CD4-positive, alpha-beta T cell treated with Interleukin-4 for 1 hour (primary cell): ENCODE data around the gene TRAPPC2.

Source experiments
- DNase-seq, 2 donors: peaks; one replicate each; pipeline ENCODE4 v3.0.0-alpha.2; 2020 to 2022

The TRAPPC2 gene

DNA sequence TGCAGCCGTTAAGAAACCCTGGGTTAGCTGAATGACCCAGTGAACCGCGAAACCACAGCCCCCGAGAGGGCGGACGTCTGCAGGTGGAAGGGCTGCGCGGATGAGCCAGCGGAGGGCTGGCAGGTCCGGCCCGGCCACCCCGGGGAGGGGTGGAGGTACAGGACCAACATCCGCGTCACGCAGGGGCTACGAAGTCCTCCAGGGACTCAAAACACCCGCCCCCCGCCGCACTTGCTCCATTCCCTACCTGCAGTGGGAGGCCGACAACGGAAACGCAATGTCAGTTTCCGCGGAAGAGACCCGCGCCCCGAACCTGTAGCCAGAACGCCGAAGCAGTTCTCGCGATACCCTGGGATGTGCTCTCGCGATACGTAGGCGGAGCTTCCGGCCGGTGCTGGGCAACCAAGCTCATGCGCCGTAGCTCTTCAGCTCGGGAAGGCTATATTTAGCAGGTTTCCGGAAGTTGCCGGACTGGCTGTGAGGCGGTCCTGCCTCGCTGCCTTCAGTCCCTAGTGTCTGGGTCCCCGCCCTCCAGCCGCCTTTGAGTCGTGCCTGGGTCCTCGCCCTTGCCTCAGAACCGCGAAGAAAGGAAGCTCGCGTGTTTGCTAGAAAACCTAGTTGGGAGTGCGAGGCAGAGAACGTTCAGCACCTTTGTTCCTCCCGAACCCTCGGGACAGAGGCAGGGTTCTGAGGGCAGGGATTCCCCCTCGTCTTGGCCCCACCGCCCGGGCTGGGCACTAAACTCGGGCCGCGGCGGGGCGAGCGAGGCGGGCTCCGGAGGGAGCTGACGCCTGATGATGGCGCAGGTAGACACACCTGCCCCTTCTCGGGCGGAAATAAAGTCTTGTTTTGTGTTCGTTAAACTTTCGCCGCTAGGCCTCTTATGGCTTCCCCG lies at the start of gene TRAPPC2, which contains the start of gene OFD1:
Gene TRAPPC2, minus strand, starts transcription at position 343 of the 895 bp plus-strand sequence. CDS start 14,657 bp downstream, outside the sequence.
Gene OFD1, plus strand, starts transcription at position 471 of the 895 bp plus-strand sequence. Its CDS starts 324 bp downstream, at position 795.
- DNase-seq, result peak; percentile 94 to 97

- DNase-seq, result no peak
These were observed 46.5 kb upstream of the TRAPPC2 start for GRCh38 chrX:13780868-13781427.

DNA sequence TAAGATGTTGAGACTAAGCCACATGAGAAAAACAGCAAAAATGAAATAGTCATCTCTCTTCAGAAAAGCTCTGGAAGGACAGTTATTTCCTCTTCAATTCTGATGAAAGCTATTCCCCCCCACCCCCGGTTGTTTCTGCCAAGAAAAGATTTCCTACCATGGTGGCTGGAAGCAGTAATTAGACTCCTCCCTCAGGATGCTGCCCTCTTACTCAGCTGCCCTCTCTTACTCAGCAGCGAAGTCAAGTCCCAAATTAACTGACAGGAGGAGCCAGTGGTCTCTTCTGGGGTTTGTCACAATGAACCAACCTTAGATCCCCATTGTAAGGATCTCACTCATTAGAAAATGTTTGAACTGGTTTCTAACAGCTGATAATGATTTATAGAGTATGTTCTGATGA lies 44.5 kb upstream of the TRAPPC2 start:
- DNase-seq, result no peak

GRCh38 chrX:13776387-13776786 lies 42.0 kb upstream of the TRAPPC2 start:
- no peak for DNase-seq

- DNase-seq, result no peak
These were observed 41.4 kb upstream of the TRAPPC2 start for GRCh38 chrX:13775837-13776236.

DNA sequence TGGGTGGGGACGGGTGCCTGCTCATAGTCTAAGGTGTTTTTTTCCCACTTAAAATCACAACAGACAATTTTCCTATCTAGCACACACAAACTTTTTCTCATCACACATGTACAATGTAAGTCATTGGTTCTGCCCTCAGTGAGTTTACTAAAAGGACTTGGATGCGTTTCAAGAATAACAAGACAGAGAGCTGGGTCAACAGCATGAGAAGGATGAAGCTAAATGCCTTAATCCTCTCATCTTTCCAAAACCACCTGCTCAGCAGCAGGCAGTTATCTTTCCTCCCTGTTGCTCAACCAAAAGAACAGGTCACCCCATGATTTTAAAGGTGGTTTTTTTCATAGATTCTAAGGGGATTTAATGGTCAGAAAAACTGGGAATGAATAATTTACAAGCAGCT lies 40.3 kb upstream of the TRAPPC2 start:
- DNase-seq, result no peak

GRCh38 chrX:13770013-13770535 lies 35.7 kb upstream of the TRAPPC2 start:
- DNase-seq, result no peak

DNA sequence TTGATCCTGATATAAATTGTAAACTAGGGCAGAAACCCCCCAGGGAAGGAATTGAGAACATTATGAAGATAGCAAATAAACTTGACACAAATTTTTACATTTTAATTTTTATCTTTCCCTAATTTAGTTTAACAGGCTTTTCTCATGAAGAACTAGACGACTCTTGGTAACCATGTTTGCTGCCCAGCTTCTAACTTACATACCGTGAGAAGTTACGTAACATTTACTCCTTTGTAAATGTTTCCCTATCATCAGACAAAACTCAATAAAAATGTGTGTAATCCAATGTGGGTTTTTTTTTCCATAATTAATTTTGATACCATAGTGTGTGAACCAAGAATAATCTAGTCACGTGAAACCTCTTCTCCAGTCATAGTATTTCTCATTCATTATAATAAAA lies 34.5 kb upstream of the TRAPPC2 start:
- no peak for DNase-seq

DNA sequence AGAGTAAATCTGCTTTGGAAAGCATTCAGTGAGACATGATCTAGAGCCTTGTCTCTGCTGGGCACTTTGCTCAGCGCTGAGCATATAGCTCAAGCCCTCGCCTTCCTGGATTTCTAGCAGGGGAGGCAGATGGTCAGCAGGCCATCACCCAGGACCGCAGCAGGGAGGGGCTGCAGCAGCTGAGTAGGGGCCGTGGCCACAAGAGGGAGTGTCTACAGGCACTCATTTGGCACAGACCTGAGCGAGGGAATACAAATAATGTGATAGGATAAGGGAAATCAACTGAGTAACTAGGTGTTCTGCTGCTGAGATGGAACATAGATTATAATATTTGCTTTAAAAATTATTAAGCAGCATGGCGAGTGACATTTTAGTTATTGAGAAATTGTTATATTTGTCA lies 30.3 kb upstream of the TRAPPC2 start:
- DNase-seq, result no peak

DNA sequence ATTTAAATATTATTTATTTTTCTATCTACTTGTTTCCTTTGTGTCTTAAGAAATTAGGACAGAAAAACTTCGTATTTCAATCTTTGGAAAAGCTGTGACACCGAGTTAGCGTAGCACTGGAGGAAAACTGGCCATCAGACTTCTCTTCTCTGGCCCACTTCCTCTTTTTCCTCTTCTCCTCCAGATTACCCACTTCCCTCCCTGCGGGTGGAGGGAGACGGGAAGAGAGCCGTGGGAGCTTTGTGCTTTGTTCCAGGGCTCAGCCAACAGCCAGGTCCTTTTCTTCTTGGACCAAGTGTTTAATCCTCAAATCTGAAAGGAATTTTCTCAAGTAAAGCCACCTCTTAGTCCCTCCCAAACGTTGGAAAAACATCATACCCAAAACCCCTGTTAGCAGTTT lies 29.9 kb upstream of the TRAPPC2 start:
- DNase-seq, result no peak

GRCh38 chrX:13763489-13763888 lies 29.1 kb upstream of the TRAPPC2 start:
- no peak for DNase-seq

- no peak for DNase-seq
These were observed 27.4 kb upstream of the TRAPPC2 start for GRCh38 chrX:13761606-13762414.

- DNase-seq, result no peak
These were observed 26.0 kb upstream of the TRAPPC2 start for GRCh38 chrX:13760426-13760825.

- no peak for DNase-seq
These were observed 24.8 kb upstream of the TRAPPC2 start for GRCh38 chrX:13759152-13759718.

- no peak for DNase-seq
These were observed 22.0 kb upstream of the TRAPPC2 start for GRCh38 chrX:13756381-13756780.

GRCh38 chrX:13755254-13755653 lies 20.8 kb upstream of the TRAPPC2 start:
- peak in 1 of 2 donors; percentile 32 for DNase-seq

- no peak for DNase-seq
These were observed 20.3 kb upstream of the TRAPPC2 start for GRCh38 chrX:13754765-13755164.

GRCh38 chrX:13752646-13753045 lies 18.2 kb upstream of the TRAPPC2 start:
- DNase-seq, result no peak

DNA sequence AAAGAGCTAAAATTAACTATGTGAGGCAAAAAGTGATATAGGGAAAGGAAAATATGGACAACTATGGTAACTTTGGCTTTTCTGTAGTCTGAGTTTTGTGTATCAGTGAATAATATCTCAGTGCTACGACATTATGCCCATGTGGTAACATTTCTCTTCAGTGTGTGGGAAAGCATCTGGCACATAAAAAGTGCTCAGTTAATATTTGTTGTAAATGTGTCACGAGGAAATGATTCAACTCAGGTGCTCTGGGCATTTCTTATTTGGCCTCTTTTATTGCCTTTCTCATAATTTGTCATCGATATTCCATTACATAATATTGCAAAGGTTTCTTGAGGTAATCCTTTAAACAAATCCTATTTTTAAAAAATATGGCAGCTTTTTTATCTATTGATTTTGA lies 17.7 kb upstream of the TRAPPC2 start:
- DNase-seq, result no peak

DNA sequence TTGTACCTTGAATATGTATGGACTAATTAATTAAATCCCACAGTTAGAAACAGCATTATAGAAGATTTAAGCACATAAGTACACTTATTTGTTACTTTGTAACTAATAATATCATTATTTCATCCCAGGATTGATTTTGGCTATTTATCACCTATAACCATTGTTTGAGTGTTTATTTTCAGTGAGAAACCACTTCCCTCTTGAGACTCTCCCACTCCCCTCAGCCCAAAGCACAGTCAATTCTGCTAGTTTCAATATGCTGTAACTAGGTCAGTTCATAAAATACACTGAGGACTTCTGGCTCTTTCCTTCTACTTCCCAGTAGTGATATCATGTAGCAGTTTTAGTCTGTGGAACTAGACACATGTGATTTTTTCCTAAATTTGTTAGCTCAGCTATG lies 16.4 kb upstream of the TRAPPC2 start:
- no peak for DNase-seq

DNA sequence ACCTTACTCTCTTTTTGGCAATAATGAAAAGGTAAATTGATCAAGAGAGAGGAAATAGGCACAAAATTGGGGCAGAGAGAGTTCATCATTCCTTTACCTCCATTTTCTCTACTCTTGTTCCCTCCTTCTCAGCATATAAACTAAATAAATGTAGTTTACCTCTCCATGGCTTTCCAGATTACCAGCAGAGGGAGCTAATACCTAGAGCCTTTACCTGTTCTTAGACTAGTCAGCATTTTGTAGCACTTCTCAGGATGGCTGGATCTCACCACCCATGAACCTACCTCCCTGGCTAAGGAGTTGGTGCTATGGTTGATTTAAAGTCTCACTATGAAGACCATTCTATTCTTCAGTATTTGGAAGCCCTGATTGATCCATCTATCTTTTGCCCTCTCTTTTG lies 15.8 kb upstream of the TRAPPC2 start:
- DNase-seq, result peak in 1 of 2 donors; percentile 66

- no peak for DNase-seq
These were observed 14.1 kb upstream of the TRAPPC2 start for GRCh38 chrX:13748486-13748885.

DNA sequence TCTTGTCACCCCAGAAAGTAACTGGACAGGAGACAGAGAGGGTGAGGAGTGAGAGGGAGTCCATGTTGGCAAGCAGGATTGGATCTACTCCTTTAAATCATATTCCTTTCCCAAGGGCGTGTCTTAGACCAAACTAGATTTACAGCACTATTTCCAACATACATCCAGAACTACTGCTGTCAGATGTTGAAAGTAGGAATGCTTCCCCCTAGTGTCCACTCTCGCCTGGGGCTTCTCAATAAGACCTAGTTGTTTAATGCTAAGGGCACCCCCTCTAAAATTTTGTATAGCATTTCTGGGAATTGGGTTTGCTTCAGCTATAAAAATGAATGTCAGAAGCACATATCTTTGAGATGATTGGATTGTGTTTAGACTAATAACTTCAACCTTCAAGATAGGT lies 13.4 kb upstream of the TRAPPC2 start:
- DNase-seq, result peak; percentile 37 to 54
